CMK (cell line): Measurements from ENCODE around the gene METAP1.
"Not testable (repeated sequence)": the region's sequence is repeated elsewhere in the genome, so short reads cannot be mapped to it uniquely, and the experiment has no call there.

ENCODE experiments used
- DNase-seq: peaks from one replicate; pipeline ENCODE4 v3.0.0-alpha.2; 2010; ENCODE audit warnings: low read depth

Gene METAP1

DNA sequence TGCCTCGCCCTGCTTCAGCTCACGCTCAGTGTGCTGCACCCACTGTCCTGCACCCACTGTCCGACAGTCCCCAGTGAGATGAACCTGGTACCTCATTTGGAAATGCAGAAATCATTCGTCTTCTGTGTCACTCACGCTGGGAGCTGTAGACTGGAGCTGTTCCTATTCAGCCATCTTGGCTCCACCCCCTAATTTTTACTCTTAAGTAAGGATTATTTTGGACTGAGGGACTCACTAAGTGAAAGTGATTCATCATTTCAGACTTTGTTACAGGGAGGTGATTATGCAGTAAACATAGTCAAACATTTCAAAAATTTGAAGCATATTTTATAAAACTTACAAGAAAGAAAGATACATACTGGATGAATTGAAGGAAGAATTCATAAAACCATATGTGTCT lies 104.3 kb downstream of the METAP1 start:
- not testable (repeated sequence) for DNase-seq

DNA sequence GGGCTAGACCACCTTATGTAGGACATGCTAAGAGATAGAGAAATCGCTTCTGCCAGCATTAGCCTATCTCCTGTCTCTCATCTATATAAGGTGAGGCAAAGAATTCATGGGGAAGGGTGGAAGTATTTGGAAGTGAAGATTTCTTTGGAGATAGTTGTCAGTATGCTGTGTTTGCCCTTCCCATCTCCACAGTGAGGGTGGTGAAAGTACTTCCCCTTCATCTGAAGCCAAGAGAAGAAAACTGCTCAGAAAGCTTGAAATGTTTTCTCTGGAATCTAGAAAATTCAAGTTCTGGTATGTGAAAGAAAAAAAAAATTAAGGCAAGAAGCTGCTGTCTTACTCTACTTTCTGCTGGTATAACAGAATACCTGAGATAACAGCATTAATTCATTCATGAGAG lies 105.4 kb downstream of the METAP1 start:
- DNase-seq = no peak

DNA sequence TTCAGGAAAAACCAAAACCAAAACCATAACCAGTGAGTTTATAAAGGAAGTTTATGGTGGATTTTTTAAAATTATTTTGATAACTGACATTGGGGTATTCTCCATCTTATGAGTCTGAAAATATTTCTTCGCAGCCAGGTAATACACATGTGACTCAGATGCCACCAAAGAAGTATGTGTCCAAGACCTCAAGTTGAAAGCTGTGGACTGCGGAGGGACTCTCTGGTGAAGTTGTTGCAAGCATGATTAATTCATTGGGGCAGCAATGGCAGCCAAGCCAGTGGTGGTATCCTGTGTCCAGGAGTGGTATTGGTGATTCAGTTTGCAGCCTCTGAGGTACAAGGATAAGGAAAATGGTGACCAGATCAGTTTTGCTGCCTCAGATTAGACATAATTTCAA lies 107.1 kb downstream of the METAP1 start:
- no peak for DNase-seq

DNA sequence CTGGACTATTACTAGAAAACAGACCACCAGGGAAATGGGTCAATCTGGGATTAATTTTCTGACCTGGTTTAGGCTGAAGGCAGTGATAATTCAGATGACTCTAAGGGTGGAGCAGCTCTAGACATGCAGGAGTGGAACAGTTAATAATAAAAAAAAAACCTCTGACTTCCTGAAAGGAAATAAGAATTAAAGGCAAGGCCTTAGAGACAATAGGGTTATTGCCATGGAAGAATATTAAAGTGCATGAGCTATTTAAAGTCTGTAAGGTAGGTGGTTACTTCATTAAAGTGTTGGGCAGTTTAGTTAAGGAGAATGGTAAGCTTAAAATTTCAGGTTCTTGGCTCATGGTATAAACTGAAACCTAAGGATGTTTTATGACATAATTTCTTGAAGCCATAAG lies 107.6 kb downstream of the METAP1 start:
- DNase-seq = no peak

DNA sequence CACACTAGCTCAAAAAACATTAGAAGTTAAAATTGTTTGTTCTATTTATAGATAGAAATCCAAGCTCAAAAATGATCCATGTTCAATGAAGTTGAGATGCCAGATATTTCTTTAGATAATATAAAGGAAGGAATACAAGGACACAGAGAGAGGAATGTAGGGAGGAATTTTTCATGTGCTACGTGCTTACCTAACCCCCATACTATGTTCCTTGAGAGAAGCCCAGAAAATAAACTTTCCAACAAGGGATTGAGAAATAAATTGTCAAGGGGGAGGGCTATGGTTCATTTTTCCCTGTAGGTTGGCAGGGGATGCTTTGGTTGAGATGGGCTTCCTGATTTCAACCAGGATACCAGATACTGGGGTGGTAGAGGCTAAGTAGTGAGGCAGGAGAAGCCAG lies 108.6 kb downstream of the METAP1 start:
- DNase-seq = no peak

DNA sequence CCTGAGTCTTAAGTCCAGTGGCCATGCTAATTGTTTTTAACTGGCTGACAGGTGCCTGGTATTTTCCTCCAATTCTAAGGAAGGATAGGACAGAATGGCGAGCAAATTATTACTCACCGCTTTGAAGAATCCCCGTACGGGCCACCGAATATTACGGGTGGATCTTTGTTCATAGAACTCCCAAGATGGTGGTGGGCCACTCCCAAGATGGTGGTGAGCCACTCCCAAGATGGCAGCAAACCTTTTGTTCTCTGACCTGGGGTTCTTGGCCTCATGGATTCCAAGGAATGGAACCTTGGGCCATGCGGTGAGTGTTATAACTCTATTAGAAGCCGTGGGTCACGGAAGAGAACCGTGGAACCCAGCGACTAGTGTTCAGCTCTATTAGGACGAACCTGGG lies 113.8 kb downstream of the METAP1 start:
- DNase-seq = not testable (repeated sequence)
